Thymus (tissue), 11 donors: ENCODE results near the gene TRIM33. TPM values are rescaled to one million over a fixed set of nuclear protein-coding genes. Genes with fewer than 3 reads are reported as not detected.

Experiments used
- DNase-seq, 9 donors: peaks; one replicate each; pipeline ENCODE4 v3.0.0-alpha.2; 2013; ENCODE audit warnings: low spot score in 9 of 9, low read depth in 6 of 9, missing footprints in 1 of 9
- H3K27ac ChIP-seq, 2 donors: one replicate each; pipeline ENCODE4 v1.5.1; 2013; ENCODE audit warnings: control low read depth in 1 of 2, low read depth in 1 of 2, low read length in 1 of 2, mild to moderate bottlenecking in 1 of 2, moderate library complexity in 1 of 2
- H3K27me3 ChIP-seq, 2 donors: one replicate each; pipeline ENCODE4 v1.5.1; 2013; ENCODE audit warnings: low read length in 1 of 2; ENCODE audit not compliant: control insufficient read depth in 2 of 2, insufficient read depth in 1 of 2
- H3K36me3 ChIP-seq, 2 donors: one replicate each; pipeline ENCODE4 v1.5.1; 2013; ENCODE audit warnings: low read length in 1 of 2, mild to moderate bottlenecking in 1 of 2, moderate library complexity in 1 of 2; ENCODE audit not compliant: control insufficient read depth in 2 of 2, insufficient read depth in 2 of 2
- H3K4me1 ChIP-seq, 2 donors: one replicate each; pipeline ENCODE4 v1.5.1; 2013; ENCODE audit warnings: low read length in 2 of 2; ENCODE audit not compliant: control insufficient read depth in 2 of 2, insufficient read depth in 2 of 2
- H3K4me3 ChIP-seq, 2 donors: one replicate each; pipeline ENCODE4 v1.5.1; 2013; ENCODE audit warnings: low read length in 2 of 2, control low read depth in 1 of 2, mild to moderate bottlenecking in 1 of 2
- H3K9me3 ChIP-seq, 2 donors: one replicate each; pipeline ENCODE4 v1.5.1; 2013; ENCODE audit warnings: low read length in 1 of 2, mild to moderate bottlenecking in 1 of 2; ENCODE audit not compliant: control insufficient read depth in 2 of 2, insufficient read depth in 1 of 2
- WGBS: extraction: QIAGEN DNeasy Blood & Tissue Kit; methylation state at CpG from one replicate; pipeline ENCODE4 v1.1.7; 2013; 5-methylcytosine and 5-hydroxymethylcytosine counted together
- polyA plus RNA-seq: library from polyadenylated mRNA; stranded (reverse); fragments of 200-250 nt; gene quantifications from one replicate; pipeline ENCODE4 v1.2.3, GENCODE V29; 2013
- total RNA-seq: library from RNA; stranded (reverse); fragments of 120-200 nt; gene quantifications from one replicate; pipeline ENCODE4 v1.2.4, GENCODE V29; 2013
- donor health status: healthy.

The TRIM33 gene
- total and polyA plus RNA-seq, 2 donors, result 20.1 to 31.0 TPM

DNA sequence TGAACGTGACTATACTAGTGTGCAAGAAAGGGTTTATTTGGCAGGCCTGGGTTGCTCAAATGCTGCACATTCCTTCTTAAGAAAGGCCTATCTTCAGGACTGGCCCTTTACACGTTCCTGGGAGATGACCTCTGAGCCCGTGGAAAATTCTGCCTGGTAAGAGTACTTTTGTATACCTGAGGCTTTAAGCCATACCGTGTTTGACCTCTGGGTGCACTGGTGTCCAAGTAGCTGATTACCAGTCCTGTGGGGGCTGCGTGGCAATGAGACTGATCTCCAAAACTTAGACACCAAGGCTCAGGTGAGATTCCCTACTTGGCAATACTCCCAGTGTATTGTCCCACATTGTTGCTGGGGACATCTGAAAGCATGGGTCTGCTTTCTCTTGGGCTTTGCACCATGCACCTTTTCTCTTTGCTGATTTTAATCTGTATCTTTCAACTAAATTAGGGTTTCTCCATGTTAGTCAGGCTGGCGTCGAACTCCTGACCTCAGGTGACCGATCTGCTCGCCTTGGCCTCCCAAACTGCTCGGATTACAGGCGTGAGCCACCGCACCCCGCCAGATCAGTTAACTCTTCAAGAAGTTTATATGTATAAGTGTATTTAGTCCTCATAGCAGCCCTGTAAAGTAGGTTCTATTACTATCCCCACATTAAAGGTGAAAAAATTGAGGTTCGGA lies 44.5 kb downstream of the TRIM33 start:
- Histone ChIP-seq H3K36me3 (peaks cover 0 to 6% of the 10 kb centered on the region in 2 donors), H3K27ac (no peak overlapping the region), H3K4me3 (no peak overlapping the region), H3K27me3 (no peaks in the 10 kb centered on the region), H3K4me1 (peaks cover 10 to 11% of the 10 kb centered on the region in 2 donors), H3K9me3 (no peaks in the 10 kb centered on the region)
- WGBS, result 95% methylated on average over 14 of the region's 14 CpGs
- DNase-seq, result no peak

GRCh38 chr1:114462963-114463362 lies 48.0 kb downstream of the TRIM33 start:
- no peak overlapping the region for H3K4me3 ChIP-seq
- DNase-seq, result no peak
- H3K4me1 ChIP-seq, result peaks cover 6 to 7% of the 10 kb centered on the region in 2 donors
- no peaks in the 10 kb centered on the region for H3K9me3 ChIP-seq
- H3K27ac ChIP-seq, result no peak overlapping the region
- 96% methylated on average over 1 of the region's 1 CpG for WGBS
- peaks cover 6 to 15% of the 10 kb centered on the region in 2 donors for H3K36me3 ChIP-seq
- no peaks in the 10 kb centered on the region for H3K27me3 ChIP-seq

- H3K27ac ChIP-seq, result no peak overlapping the region
- DNase-seq, result no peak
- H3K27me3 ChIP-seq, result no peaks in the 10 kb centered on the region
- peaks cover under 1 to 5% of the 10 kb centered on the region in 2 donors for H3K4me1 ChIP-seq
- H3K9me3 ChIP-seq, result no peaks in the 10 kb centered on the region
- WGBS, result 98% methylated on average over 1 of the region's 1 CpG
- no peak overlapping the region for H3K4me3 ChIP-seq
- peaks cover 6 to 19% of the 10 kb centered on the region in 2 donors for H3K36me3 ChIP-seq
Observed at GRCh38 chr1:114462341-114462740, 48.7 kb downstream of the TRIM33 start.

- DNase-seq, result no peak
- Histone ChIP-seq H3K4me1 (no peaks in the 10 kb centered on the region), H3K27me3 (no peaks in the 10 kb centered on the region), H3K9me3 (no peaks in the 10 kb centered on the region), H3K4me3 (no peak overlapping the region), H3K27ac (no peak overlapping the region), H3K36me3 (peaks cover 24 to 51% of the 10 kb centered on the region in 2 donors)
Observed at GRCh38 chr1:114458237-114458777, 52.7 kb downstream of the TRIM33 start.

DNA sequence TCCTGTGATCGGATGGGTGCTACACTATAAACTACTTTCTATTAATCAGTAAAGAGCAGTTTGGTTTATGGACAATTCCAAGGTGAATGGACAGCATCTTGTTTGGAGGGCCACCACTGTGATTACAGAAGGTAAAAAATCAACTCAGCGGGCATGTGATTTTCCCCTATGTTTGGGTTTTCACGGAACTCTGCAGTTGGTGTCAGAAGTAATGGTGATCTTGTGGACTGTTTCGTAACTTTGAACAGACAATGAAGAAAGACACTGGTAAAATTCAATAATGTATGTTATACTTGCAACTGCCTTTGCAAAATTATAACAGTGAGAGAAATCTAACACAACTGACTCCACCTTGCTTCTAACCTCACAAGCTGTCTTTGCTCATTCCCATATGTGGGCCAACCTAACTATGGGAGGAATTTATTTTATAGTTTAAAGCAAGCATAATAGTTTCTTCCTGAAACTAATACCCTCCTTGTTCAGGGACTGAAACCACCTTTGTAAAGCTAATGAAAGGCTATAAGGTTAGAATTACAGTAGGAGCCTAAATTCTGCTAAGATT lies 53.2 kb downstream of the TRIM33 start:
- Histone ChIP-seq H3K36me3 (peaks cover 24 to 56% of the 10 kb centered on the region in 2 donors), H3K27ac (no peak overlapping the region)
- WGBS, result 85% methylated on average over 4 of the region's 4 CpGs

DNA sequence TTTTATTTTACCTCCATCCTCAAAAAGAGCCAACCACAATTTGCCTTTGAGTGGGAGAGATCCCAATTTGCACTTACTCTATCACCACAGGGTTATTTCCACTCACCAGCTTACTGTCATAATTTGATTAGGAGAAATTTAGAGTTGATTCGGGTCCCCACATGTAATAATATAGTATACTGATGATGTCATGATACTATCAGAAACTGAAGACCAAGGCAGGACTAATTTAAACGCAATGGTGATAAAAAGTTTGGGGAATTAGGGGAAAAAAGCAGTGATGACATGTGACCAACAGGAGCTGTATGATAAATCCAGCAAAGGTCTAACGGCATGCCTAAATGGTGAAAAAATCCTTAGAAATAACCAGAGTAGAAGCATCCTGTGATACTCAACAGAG lies 54.4 kb downstream of the TRIM33 start:
- WGBS, result 99% methylated on average over 3 of the region's 3 CpGs
- H3K4me1 ChIP-seq, result no peaks in the 10 kb centered on the region
- no peak for DNase-seq
- no peaks in the 10 kb centered on the region for H3K27me3 ChIP-seq
- no peak overlapping the region for H3K4me3 ChIP-seq
- H3K9me3 ChIP-seq, result no peaks in the 10 kb centered on the region
- H3K27ac ChIP-seq, result no peak overlapping the region
- peaks cover 27 to 57% of the 10 kb centered on the region in 2 donors for H3K36me3 ChIP-seq

More for the DNA sequence above, 53.2 kb downstream of the TRIM33 start:
- Histone ChIP-seq H3K4me1 (no peaks in the 10 kb centered on the region), H3K27me3 (no peaks in the 10 kb centered on the region), H3K9me3 (no peaks in the 10 kb centered on the region), H3K4me3 (no peak overlapping the region)
- no peak for DNase-seq

- no peak overlapping the region for H3K27ac ChIP-seq
- no peak for DNase-seq
- H3K4me3 ChIP-seq, result no peak overlapping the region
- H3K4me1 ChIP-seq, result no peaks in the 10 kb centered on the region
- no peaks in the 10 kb centered on the region for H3K9me3 ChIP-seq
- H3K27me3 ChIP-seq, result no peaks in the 10 kb centered on the region
- H3K36me3 ChIP-seq, result peaks cover 27 to 52% of the 10 kb centered on the region in 2 donors
Observed at GRCh38 chr1:114455102-114455785, 55.8 kb downstream of the TRIM33 start.

GRCh38 chr1:114454539-114454938 lies 56.5 kb downstream of the TRIM33 start:
- Histone ChIP-seq H3K9me3 (no peaks in the 10 kb centered on the region), H3K36me3 (peaks cover 31 to 49% of the 10 kb centered on the region in 2 donors), H3K4me3 (no peak overlapping the region), H3K27ac (no peak overlapping the region), H3K4me1 (no peaks in the 10 kb centered on the region), H3K27me3 (no peaks in the 10 kb centered on the region)
- WGBS, result 100% methylated on average over 1 of the region's 1 CpG
- no peak for DNase-seq

DNA sequence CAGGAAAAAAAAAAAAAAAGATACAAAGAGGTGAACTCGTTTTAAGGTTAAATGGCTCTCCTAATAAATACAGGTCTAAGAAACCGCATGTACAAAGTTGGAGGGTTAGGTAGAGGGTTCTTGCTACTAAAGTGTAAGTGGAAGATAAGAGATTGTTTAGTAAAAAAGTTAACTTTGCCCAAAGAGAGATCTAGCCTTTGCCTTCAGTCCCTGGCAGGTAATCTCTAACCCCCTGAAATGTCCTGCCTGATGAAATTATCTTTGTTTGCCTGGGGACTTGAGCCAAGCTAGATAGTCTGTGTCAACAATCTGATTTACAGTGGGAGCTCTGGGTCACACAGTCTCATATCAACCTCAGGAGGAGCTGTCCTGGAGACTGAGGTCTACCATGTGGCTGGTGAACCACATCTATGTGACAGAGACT lies 57.6 kb downstream of the TRIM33 start:
- H3K36me3 ChIP-seq, result peaks cover 27 to 42% of the 10 kb centered on the region in 2 donors
- H3K4me1 ChIP-seq, result no peaks in the 10 kb centered on the region

More for the DNA sequence above, 57.6 kb downstream of the TRIM33 start:
- 98% methylated on average over 2 of the region's 2 CpGs for WGBS
- Histone ChIP-seq H3K27ac (no peak overlapping the region), H3K27me3 (no peaks in the 10 kb centered on the region), H3K9me3 (no peaks in the 10 kb centered on the region), H3K4me3 (no peak overlapping the region)
- DNase-seq, result no peak
